Mononuclear cell (primary cell): ENCODE data around the gene WWOX. TPM values are rescaled to one million over a fixed set of nuclear protein-coding genes. Genes with fewer than 3 reads are reported as not detected.

Source experiments
- H3K27me3 ChIP-seq: 2 replicates; pipeline ENCODE4 v1.6.0; 2011; ENCODE audit warnings: low read length, control low read depth; ENCODE audit not compliant: insufficient read depth
- H3K4me1 ChIP-seq: 2 replicates; pipeline ENCODE4 v1.5.1; 2011; ENCODE audit warnings: mild to moderate bottlenecking, low read length, control low read depth; ENCODE audit not compliant: insufficient read depth
- H3K4me3 ChIP-seq: 2 replicates; pipeline ENCODE4 v1.5.1; 2011; ENCODE audit warnings: mild to moderate bottlenecking, low read length, moderate library complexity
- H3K9me3 ChIP-seq: 2 replicates; pipeline ENCODE4 v1.5.1; 2011; ENCODE audit warnings: low read depth, mild to moderate bottlenecking, control low read depth, low read length
- total RNA-seq: library from RNA; depleted of rRNA; stranded (reverse); fragments of >200 nt; gene quantifications from one replicate; pipeline ENCODE4 v1.2.3, GENCODE V29; 2012

WWOX gene
- total RNA-seq, 1 donor = 22.7 TPM

- no peaks in the 10 kb centered on the region for H3K9me3 ChIP-seq
- H3K27me3 ChIP-seq = no peaks in the 10 kb centered on the region
- H3K4me3 ChIP-seq = no peak overlapping the region
- no peaks in the 10 kb centered on the region for H3K4me1 ChIP-seq
Observed at GRCh38 chr16:78348068-78348467, 248.6 kb downstream of the WWOX start.

GRCh38 chr16:78348886-78349285 is 249.4 kb downstream of the WWOX start:
- Histone ChIP-seq H3K4me3 (no peak overlapping the region), H3K9me3 (no peaks in the 10 kb centered on the region), H3K27me3 (no peaks in the 10 kb centered on the region), H3K4me1 (no peaks in the 10 kb centered on the region)

- Histone ChIP-seq H3K27me3 (no peaks in the 10 kb centered on the region), H3K4me3 (no peak overlapping the region), H3K9me3 (no peaks in the 10 kb centered on the region), H3K4me1 (no peaks in the 10 kb centered on the region)
Observed at GRCh38 chr16:78352184-78352583, 252.7 kb downstream of the WWOX start.

- H3K4me1 ChIP-seq = no peaks in the 10 kb centered on the region
- no peaks in the 10 kb centered on the region for H3K27me3 ChIP-seq
- H3K4me3 ChIP-seq = no peak overlapping the region
- H3K9me3 ChIP-seq = no peaks in the 10 kb centered on the region
Observed at GRCh38 chr16:78353640-78354275, 254.3 kb downstream of the WWOX start.

- no peaks in the 10 kb centered on the region for H3K9me3 ChIP-seq
- H3K27me3 ChIP-seq = no peaks in the 10 kb centered on the region
- H3K4me3 ChIP-seq = no peak overlapping the region
- no peaks in the 10 kb centered on the region for H3K4me1 ChIP-seq
Observed at GRCh38 chr16:78362524-78363135, 263.2 kb downstream of the WWOX start.

- no peaks in the 10 kb centered on the region for H3K27me3 ChIP-seq
- H3K4me3 ChIP-seq = no peak overlapping the region
- H3K9me3 ChIP-seq = no peaks in the 10 kb centered on the region
- no peaks in the 10 kb centered on the region for H3K4me1 ChIP-seq
Observed at GRCh38 chr16:78363843-78364555, 264.5 kb downstream of the WWOX start.

- no peak overlapping the region for H3K4me3 ChIP-seq
- H3K27me3 ChIP-seq = no peaks in the 10 kb centered on the region
- H3K4me1 ChIP-seq = no peaks in the 10 kb centered on the region
- H3K9me3 ChIP-seq = no peaks in the 10 kb centered on the region
Observed at GRCh38 chr16:78364556-78364880, 265.1 kb downstream of the WWOX start.

GRCh38 chr16:78365366-78365765 is 265.9 kb downstream of the WWOX start:
- no peaks in the 10 kb centered on the region for H3K9me3 ChIP-seq
- H3K27me3 ChIP-seq = no peaks in the 10 kb centered on the region
- H3K4me1 ChIP-seq = no peaks in the 10 kb centered on the region

GRCh38 chr16:78368121-78369102 is 269.0 kb downstream of the WWOX start:
- H3K9me3 ChIP-seq = no peaks in the 10 kb centered on the region
- no peaks in the 10 kb centered on the region for H3K27me3 ChIP-seq
- H3K4me1 ChIP-seq = no peaks in the 10 kb centered on the region
- no peak overlapping the region for H3K4me3 ChIP-seq

More at GRCh38 chr16:78365366-78365765, 265.9 kb downstream of the WWOX start:
- H3K4me3 ChIP-seq = no peak overlapping the region

- Histone ChIP-seq H3K27me3 (no peaks in the 10 kb centered on the region), H3K4me1 (no peaks in the 10 kb centered on the region), H3K4me3 (no peak overlapping the region), H3K9me3 (no peaks in the 10 kb centered on the region)
Observed at GRCh38 chr16:78372277-78372676, 272.8 kb downstream of the WWOX start.

GRCh38 chr16:78375055-78375679 is 275.7 kb downstream of the WWOX start:
- no peak overlapping the region for H3K4me3 ChIP-seq
- H3K27me3 ChIP-seq = no peaks in the 10 kb centered on the region
- no peaks in the 10 kb centered on the region for H3K4me1 ChIP-seq
- no peaks in the 10 kb centered on the region for H3K9me3 ChIP-seq

- Histone ChIP-seq H3K4me3 (no peak overlapping the region), H3K4me1 (no peaks in the 10 kb centered on the region), H3K27me3 (no peaks in the 10 kb centered on the region), H3K9me3 (no peaks in the 10 kb centered on the region)
Observed at GRCh38 chr16:78376452-78376851, 277.0 kb downstream of the WWOX start.

- no peaks in the 10 kb centered on the region for H3K27me3 ChIP-seq
- no peaks in the 10 kb centered on the region for H3K4me1 ChIP-seq
- no peaks in the 10 kb centered on the region for H3K9me3 ChIP-seq
- no peak overlapping the region for H3K4me3 ChIP-seq
Observed at GRCh38 chr16:78377312-78377711, 277.9 kb downstream of the WWOX start.

- Histone ChIP-seq H3K4me3 (no peak overlapping the region), H3K27me3 (no peaks in the 10 kb centered on the region), H3K9me3 (no peaks in the 10 kb centered on the region), H3K4me1 (no peaks in the 10 kb centered on the region)
Observed at GRCh38 chr16:78381060-78381459, 281.6 kb downstream of the WWOX start.
